ENCODE measurements around the gene PATE4.
A peak's percentile ranks its signal among the peaks of the same experiment; 100 is the strongest.

PATE4 gene

DNA sequence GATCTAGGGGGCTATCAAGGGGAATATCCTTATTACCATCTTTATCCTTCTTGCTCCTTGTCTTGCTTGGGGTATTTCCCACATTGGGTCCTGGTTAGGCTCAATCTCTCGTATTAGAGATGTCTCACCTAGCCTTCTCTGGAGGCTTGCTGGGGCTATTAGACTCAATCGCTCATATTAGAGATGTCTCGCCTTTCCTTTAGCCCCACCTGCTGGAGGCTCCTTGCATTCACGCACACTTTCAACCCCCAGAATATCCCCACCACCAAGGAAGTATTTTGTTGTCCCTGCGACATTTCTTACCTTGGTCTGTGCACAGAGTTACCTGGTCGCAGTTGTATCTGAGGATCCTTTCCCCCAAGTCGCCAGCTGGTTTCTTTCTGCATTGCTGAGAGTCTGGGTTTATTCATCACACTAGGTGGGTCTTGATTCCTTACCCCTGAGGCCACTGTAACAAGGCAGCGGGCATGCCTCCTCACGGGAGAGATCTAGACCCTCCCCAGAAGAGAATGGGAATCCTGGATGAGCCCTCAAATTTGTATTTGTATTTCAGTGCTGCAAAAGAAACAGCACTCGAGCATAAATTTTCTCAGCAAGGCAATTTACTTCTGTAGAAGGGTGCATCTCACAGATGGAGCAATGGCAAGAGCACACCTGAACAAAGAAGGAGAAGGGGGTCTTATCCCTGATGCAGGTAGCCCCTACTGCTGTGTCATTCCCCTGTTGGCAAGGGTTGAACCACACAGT, 38.4 kb downstream of the PATE4 start:
- Mint-ChIP-seq H3K27ac (peak overlapping the region; percentile 1), H3K9me3 (peaks cover 10% of the 10 kb centered on the region), H3K4me1 (peaks cover 9% of the 10 kb centered on the region), H3K4me3 (no peak overlapping the region), H3K27me3 (no peaks in the 10 kb centered on the region), H3K36me3 (peaks cover 5% of the 10 kb centered on the region)
- ATAC-seq (ENCODE audit: low read depth): no peak
- no peak for DNase-seq (ENCODE audit: low spot score in 2 of 2)

DNA sequence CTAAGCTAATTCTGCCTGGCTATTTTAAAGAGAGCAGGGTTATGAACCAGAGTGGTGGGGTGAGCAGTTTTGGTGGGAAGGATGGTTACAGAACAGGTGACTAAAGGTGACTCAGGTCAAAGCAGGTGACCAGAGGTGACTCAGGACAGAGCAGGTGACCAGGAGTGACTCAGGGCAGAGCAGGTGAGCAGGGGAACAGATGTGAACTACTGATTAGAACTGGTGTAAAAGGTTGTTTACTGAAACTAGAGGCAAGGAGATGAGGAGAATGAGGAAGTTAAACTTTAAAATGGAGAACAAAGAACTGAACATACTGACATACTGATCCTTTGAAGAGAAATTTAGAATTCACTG, 39.0 kb downstream of the PATE4 start:
- Mint-ChIP-seq H3K27ac (peak overlapping the region; percentile 1), H3K4me3 (no peak overlapping the region), H3K27me3 (no peaks in the 10 kb centered on the region), H3K36me3 (peaks cover 5% of the 10 kb centered on the region), H3K9me3 (peaks cover 10% of the 10 kb centered on the region), H3K4me1 (peaks cover 9% of the 10 kb centered on the region)
- DNase-seq (ENCODE audit: low spot score in 2 of 2) (no peak), ATAC-seq (ENCODE audit: low read depth) (peak; percentile 21)

DNA sequence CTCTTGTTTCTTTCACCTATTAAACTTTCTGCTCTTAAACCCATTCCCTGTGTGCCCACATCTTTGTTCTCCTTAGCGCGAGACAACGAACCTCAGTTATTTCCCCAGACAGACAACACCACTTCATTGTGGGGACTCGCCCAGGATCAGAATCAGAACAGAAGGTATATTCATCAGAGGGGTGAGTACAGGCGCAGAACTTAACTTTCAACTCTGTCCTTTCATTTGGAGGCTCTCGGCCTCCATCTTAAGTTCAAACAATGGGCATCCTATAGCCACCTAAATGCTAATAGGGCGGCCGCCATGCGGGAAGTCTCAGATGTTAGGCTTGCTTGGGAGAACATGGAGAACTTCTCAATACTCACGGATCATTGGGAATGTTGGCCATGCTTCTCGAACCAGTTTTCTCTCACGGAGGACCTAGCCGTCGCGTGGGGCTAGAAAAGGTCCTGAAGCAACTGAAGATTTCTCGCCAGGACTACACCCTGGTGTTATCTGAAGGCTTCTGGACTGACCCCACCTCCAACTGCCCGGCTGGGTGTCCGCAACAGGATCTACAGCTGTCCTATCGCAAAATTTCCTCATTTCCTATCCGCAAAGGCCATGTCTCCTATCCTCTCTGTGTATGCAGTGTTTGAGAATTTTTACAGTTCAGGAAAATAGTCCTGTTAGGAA, 40.9 kb downstream of the PATE4 start:
- H3K4me3 Mint-ChIP-seq: no peak overlapping the region
- no peak overlapping the region for H3K27ac Mint-ChIP-seq
- DNase-seq (ENCODE audit: low spot score in 2 of 2): no peak
- ATAC-seq (ENCODE audit: low read depth): no peak
- H3K9me3 Mint-ChIP-seq: peaks cover 10% of the 10 kb centered on the region
- peaks cover 5% of the 10 kb centered on the region for H3K36me3 Mint-ChIP-seq
- H3K4me1 Mint-ChIP-seq: peaks cover 9% of the 10 kb centered on the region
- H3K27me3 Mint-ChIP-seq: no peaks in the 10 kb centered on the region

DNA sequence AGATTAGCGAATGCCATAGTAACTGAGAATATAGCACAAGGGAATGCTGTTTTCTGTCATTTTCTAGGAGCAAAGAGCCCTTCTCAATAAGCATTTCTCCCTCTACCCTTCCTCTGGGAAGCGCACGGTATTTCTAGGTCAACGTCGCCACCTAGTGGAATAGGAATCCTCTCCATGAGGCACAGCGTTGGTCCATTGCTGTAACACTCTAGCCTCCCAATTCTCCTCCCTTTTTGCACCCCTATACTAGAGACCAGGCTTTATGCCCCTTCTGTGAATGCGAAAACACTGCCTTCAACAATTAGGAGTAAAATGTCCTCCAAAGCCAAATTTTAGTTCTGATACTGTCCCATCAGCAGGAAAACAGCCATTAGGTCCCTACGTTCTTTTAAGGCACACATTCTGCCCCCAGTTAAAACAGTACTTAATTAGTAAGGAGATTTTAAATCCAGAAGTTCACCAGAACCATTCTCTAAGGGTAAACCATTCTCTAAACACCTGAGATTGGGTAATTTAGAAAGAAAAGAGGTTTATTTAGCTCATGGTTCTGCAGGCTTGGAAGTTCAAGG, 41.5 kb downstream of the PATE4 start:
- peaks cover 9% of the 10 kb centered on the region for H3K4me1 Mint-ChIP-seq
- H3K36me3 Mint-ChIP-seq: peaks cover 5% of the 10 kb centered on the region
- no peak overlapping the region for H3K27ac Mint-ChIP-seq
- ATAC-seq (ENCODE audit: low read depth) (peak; percentile 74), DNase-seq (ENCODE audit: low spot score in 2 of 2) (peak; percentile 17 to 32)
- H3K9me3 Mint-ChIP-seq: peaks cover 10% of the 10 kb centered on the region
- no peaks in the 10 kb centered on the region for H3K27me3 Mint-ChIP-seq
- no peak overlapping the region for H3K4me3 Mint-ChIP-seq

DNA sequence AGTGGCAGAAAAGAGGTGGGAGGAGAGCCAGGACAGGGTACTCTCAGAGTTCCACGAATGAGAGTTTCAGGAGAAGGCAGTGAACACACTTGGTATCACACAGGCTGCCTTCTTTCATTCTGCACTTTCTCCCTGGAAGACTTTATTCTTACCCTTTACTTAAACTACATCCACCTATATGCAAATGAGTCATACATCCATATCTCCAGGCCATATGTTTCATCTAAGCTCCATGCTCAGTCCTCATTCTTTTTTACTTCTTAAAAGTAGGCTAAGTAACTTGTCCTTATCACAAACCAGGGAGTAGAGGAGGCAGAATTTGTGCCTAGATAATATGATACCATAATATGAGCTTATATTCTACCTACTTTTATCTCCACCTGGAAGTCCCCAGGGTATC, 48.2 kb downstream of the PATE4 start:
- Mint-ChIP-seq H3K27me3 (no peaks in the 10 kb centered on the region), H3K27ac (no peak overlapping the region), H3K4me1 (no peaks in the 10 kb centered on the region), H3K4me3 (no peak overlapping the region), H3K36me3 (no peaks in the 10 kb centered on the region), H3K9me3 (no peaks in the 10 kb centered on the region)
- ATAC-seq (ENCODE audit: low read depth) (no peak), DNase-seq (ENCODE audit: low spot score in 2 of 2) (no peak)

DNA sequence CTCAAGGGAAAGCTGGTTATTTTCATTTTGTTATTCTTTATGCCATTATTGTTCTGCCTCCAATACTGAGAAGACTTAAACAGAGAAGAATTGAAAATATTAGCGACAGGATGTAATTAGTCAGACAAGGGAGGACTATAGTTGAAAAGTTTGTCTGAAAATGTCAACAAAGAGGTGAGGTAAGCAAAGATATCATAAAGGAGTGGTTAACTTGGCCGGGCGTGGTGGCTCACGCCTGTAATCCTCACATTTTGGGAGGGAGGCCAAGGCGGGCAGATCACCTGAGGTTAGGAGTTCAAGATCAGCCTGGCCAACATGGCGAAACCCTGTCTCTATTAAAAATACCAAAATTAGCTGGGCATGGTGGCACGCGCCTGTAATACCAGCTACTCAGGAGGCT, 50.3 kb downstream of the PATE4 start:
- Mint-ChIP-seq H3K27me3 (no peaks in the 10 kb centered on the region), H3K9me3 (no peaks in the 10 kb centered on the region), H3K4me1 (peaks cover 6% of the 10 kb centered on the region), H3K36me3 (peaks cover 2% of the 10 kb centered on the region), H3K4me3 (no peak overlapping the region), H3K27ac (no peak overlapping the region)
- DNase-seq (ENCODE audit: low spot score in 2 of 2) (no peak), ATAC-seq (ENCODE audit: low read depth) (no peak)

DNA sequence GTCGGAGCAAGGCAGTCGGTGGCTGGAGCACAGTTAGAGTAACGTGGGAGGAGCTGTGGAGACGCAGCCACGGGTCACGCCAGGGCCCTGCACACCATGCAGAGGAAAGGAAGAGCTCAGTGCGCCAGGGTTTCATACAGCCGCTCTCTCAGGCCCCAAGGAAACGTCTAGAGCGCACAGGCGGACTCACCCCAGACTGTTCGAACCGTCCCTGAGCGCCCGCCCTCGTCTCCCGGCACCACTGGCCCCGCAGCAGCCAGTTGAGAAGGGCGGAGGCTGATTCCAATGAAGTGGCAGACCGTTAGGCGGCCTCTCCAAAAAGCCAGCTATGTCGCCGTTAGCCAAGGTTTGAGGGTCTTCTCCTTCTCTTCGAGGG, 53.9 kb downstream of the PATE4 start:
- Mint-ChIP-seq H3K27me3 (no peaks in the 10 kb centered on the region), H3K27ac (peak overlapping the region; percentile 97), H3K4me3 (peak overlapping the region; percentile 97), H3K4me1 (peaks cover 11% of the 10 kb centered on the region), H3K36me3 (peaks cover 5% of the 10 kb centered on the region), H3K9me3 (no peaks in the 10 kb centered on the region)
- no peak for DNase-seq (ENCODE audit: low spot score in 2 of 2)
- ATAC-seq (ENCODE audit: low read depth): peak; percentile 25

DNA sequence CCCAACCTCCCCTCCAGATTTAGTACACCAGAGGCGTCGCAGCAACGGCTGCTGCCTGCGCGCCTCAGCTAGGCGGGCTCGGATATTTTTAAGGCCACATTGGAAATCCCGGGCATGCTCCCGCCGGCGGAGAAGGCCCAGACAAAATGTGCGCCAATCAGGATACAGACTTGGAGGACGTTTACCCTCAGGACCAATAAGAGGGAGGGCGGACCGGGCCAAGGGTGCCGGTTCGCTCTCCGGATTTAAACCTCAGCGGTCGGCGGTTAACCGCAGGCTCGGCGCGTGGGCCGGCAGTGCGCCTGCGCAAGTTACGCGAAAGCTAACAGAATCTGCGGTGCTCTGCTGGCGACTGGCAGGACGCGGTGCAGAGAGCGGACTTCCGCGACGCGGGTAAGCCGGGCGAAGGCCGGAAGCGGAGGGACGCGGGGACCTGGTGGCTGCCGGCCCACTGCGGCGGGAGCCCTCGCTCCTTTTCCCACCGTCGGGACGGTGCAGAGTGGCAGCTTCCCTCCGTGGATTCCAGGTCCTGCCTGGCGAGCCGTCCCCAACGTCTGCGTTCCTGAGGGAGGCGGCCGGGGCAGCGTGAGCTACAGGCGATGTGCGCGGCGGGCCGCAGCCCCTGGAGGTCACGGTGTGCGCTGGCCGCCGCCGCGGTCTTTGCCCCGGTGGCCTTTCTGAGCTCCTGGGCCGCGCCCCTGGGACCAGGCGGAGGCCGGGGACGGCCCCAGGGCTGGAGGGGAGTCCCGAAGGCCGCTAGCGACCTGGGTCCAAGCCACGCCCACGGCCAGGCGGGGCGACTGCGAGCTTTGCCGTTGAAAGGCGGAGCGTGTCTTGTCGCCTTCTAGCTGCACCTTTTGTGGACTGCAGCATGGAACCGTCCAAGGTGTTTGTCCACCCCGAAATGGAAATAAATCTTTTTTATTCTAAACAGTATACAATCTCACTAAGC, 54.5 kb downstream of the PATE4 start, which contains the start of gene HYLS1:
HYLS1 (plus strand) TSS at position 296 of the 952 bp plus-strand sequence. CDS start 11,701 bp downstream, outside the sequence.
- DNase-seq (ENCODE audit: low spot score in 2 of 2) (peak; percentile 93 to 94), ATAC-seq (ENCODE audit: low read depth) (peak; percentile 82)
- Mint-ChIP-seq H3K4me3 (peak within 1 kb of the TSS; percentile 97), H3K27ac (peak within 1 kb of the TSS; percentile 97), H3K36me3 (peaks cover 5% of the 10 kb centered on the region), H3K9me3 (no peaks in the 10 kb centered on the region), H3K27me3 (no peaks in the 10 kb centered on the region), H3K4me1 (peaks cover 13% of the 10 kb centered on the region)

Data from memory B cell (primary cell).